ENCODE measurements around the gene SGMS1. TPM values are rescaled to one million over a fixed set of nuclear protein-coding genes. Genes with fewer than 3 reads are reported as not detected.
"Not testable (repeated sequence)": the region's sequence is repeated elsewhere in the genome, so short reads cannot be mapped to it uniquely, and the experiment has no call there.

Gene SGMS1
- total RNA-seq, 1 donor from 2014 or later = 14.2 TPM

GRCh38 chr10:50546287-50546686, 77.5 kb downstream of the SGMS1 start:
- peaks cover 27% of the 10 kb centered on the region for H3K4me1 Mint-ChIP-seq
- H3K4me3 Mint-ChIP-seq; H3K27ac Mint-ChIP-seq; H3K9me3 Mint-ChIP-seq; H3K27me3 Mint-ChIP-seq; DNase-seq; intact Hi-C loops (cut with micrococcal nuclease): not testable (repeated sequence)
- peaks cover 11% of the 10 kb centered on the region for H3K36me3 Mint-ChIP-seq (ENCODE audit: low read depth)

- Mint-ChIP-seq H3K4me1 (peaks cover 31% of the 10 kb centered on the region), H3K27me3 (no peaks in the 10 kb centered on the region), H3K9me3 (peaks cover 9% of the 10 kb centered on the region), H3K27ac (no peak overlapping the region), H3K36me3 (ENCODE audit: low read depth) (peaks cover 11% of the 10 kb centered on the region), H3K4me3 (no peak overlapping the region)
- intact Hi-C loops (cut with micrococcal nuclease) = no loop called here
- no peak for DNase-seq
Observed at GRCh38 chr10:50545846-50546245, 77.9 kb downstream of the SGMS1 start.

- peaks cover 13% of the 10 kb centered on the region for H3K9me3 Mint-ChIP-seq
- peak overlapping the region; percentile 69 for H3K27ac Mint-ChIP-seq
- H3K4me3 Mint-ChIP-seq = no peak overlapping the region
- H3K36me3 Mint-ChIP-seq (ENCODE audit: low read depth) = peaks cover 14% of the 10 kb centered on the region
- DNase-seq = no peak
- H3K4me1 Mint-ChIP-seq = peaks cover 40% of the 10 kb centered on the region
- intact Hi-C loops (cut with micrococcal nuclease) = no loop called here
- no peaks in the 10 kb centered on the region for H3K27me3 Mint-ChIP-seq
Observed at GRCh38 chr10:50544857-50545429, 78.8 kb downstream of the SGMS1 start.

GRCh38 chr10:50544095-50544856, 79.5 kb downstream of the SGMS1 start:
- peaks cover 13% of the 10 kb centered on the region for H3K9me3 Mint-ChIP-seq
- intact Hi-C loops (cut with micrococcal nuclease) = no loop called here
- peaks cover 45% of the 10 kb centered on the region for H3K4me1 Mint-ChIP-seq
- no peak overlapping the region for H3K4me3 Mint-ChIP-seq
- no peak for DNase-seq
- no peak overlapping the region for H3K27ac Mint-ChIP-seq
- peaks cover 14% of the 10 kb centered on the region for H3K36me3 Mint-ChIP-seq (ENCODE audit: low read depth)
- no peaks in the 10 kb centered on the region for H3K27me3 Mint-ChIP-seq

GRCh38 chr10:50542871-50543270, 80.9 kb downstream of the SGMS1 start:
- DNase-seq = no peak
- intact Hi-C loops (cut with micrococcal nuclease) = no loop called here
- peaks cover 56% of the 10 kb centered on the region for H3K4me1 Mint-ChIP-seq
- H3K4me3 Mint-ChIP-seq = no peak overlapping the region
- peaks cover 11% of the 10 kb centered on the region for H3K9me3 Mint-ChIP-seq
- no peak overlapping the region for H3K27ac Mint-ChIP-seq
- H3K27me3 Mint-ChIP-seq = no peaks in the 10 kb centered on the region
- H3K36me3 Mint-ChIP-seq (ENCODE audit: low read depth) = peaks cover 11% of the 10 kb centered on the region

GRCh38 chr10:50541921-50542320, 81.8 kb downstream of the SGMS1 start:
- Mint-ChIP-seq H3K4me3 (peak overlapping the region; percentile 6), H3K27ac (peak overlapping the region; percentile 87), H3K9me3 (peaks cover 5% of the 10 kb centered on the region), H3K36me3 (ENCODE audit: low read depth) (peaks cover 3% of the 10 kb centered on the region), H3K4me1 (peaks cover 62% of the 10 kb centered on the region), H3K27me3 (no peaks in the 10 kb centered on the region)
- no peak for DNase-seq
- intact Hi-C loops (cut with micrococcal nuclease) = loop anchor here (1.0 kb wide), 1 partner anchor 94 kb away; no protein-coding TSS in a partner anchor

- Mint-ChIP-seq H3K27ac (peak overlapping the region; percentile 87), H3K4me3 (no peak overlapping the region), H3K36me3 (ENCODE audit: low read depth) (peaks cover 3% of the 10 kb centered on the region), H3K4me1 (peaks cover 66% of the 10 kb centered on the region), H3K9me3 (peaks cover 5% of the 10 kb centered on the region), H3K27me3 (no peaks in the 10 kb centered on the region)
- DNase-seq = no peak
- intact Hi-C loops (cut with micrococcal nuclease) = loop anchor here (1.0 kb wide), 1 partner anchor 95 kb away; no protein-coding TSS in a partner anchor
Observed at GRCh38 chr10:50541317-50541716, 82.4 kb downstream of the SGMS1 start.

- peak overlapping the region; percentile 63 for H3K4me3 Mint-ChIP-seq
- no peaks in the 10 kb centered on the region for H3K27me3 Mint-ChIP-seq
- H3K4me1 Mint-ChIP-seq = peaks cover 70% of the 10 kb centered on the region
- no peak for DNase-seq
- H3K27ac Mint-ChIP-seq = peak overlapping the region; percentile 87
- intact Hi-C loops (cut with micrococcal nuclease) = loop anchor here (1.0 kb wide), 5 partner anchors 27 to 122 kb away; no protein-coding TSS in a partner anchor
- H3K9me3 Mint-ChIP-seq = peaks cover 8% of the 10 kb centered on the region
- peaks cover 5% of the 10 kb centered on the region for H3K36me3 Mint-ChIP-seq (ENCODE audit: low read depth)
Observed at GRCh38 chr10:50540826-50541122, 83.0 kb downstream of the SGMS1 start.

GRCh38 chr10:50540069-50540825, 83.5 kb downstream of the SGMS1 start:
- peak overlapping the region; percentile 63 for H3K4me3 Mint-ChIP-seq
- intact Hi-C loops (cut with micrococcal nuclease) = loop anchor here (1.0 kb wide), 4 partner anchors 27 to 122 kb away; no protein-coding TSS in a partner anchor
- peak overlapping the region; percentile 87 for H3K27ac Mint-ChIP-seq
- peaks cover 9% of the 10 kb centered on the region for H3K9me3 Mint-ChIP-seq
- peaks cover 5% of the 10 kb centered on the region for H3K36me3 Mint-ChIP-seq (ENCODE audit: low read depth)
- H3K27me3 Mint-ChIP-seq = no peaks in the 10 kb centered on the region
- peak; percentile 71 for DNase-seq
- peaks cover 72% of the 10 kb centered on the region for H3K4me1 Mint-ChIP-seq

GRCh38 chr10:50538555-50539398, 85.0 kb downstream of the SGMS1 start:
- no peaks in the 10 kb centered on the region for H3K27me3 Mint-ChIP-seq
- peak; percentile 61 for DNase-seq
- intact Hi-C loops (cut with micrococcal nuclease) = loop anchor here (1.0 to 10.0 kb wide), 4 partner anchors 11 to 1354 kb away; partner anchors contain the start of gene TMEM273
- peaks cover 9% of the 10 kb centered on the region for H3K9me3 Mint-ChIP-seq
- peaks cover 63% of the 10 kb centered on the region for H3K4me1 Mint-ChIP-seq
- H3K36me3 Mint-ChIP-seq (ENCODE audit: low read depth) = peaks cover 5% of the 10 kb centered on the region
- H3K27ac Mint-ChIP-seq = peak overlapping the region; percentile 88
- H3K4me3 Mint-ChIP-seq = peak overlapping the region; percentile 66

GRCh38 chr10:50536617-50537240, 87.0 kb downstream of the SGMS1 start:
- intact Hi-C loops (cut with micrococcal nuclease) = loop anchor here (10.0 kb wide), 1 partner anchor 1352 kb away; the partner anchor contains the start of gene TMEM273
- peaks cover 9% of the 10 kb centered on the region for H3K9me3 Mint-ChIP-seq
- no peaks in the 10 kb centered on the region for H3K27me3 Mint-ChIP-seq
- H3K36me3 Mint-ChIP-seq (ENCODE audit: low read depth) = peaks cover 5% of the 10 kb centered on the region
- peak; percentile 41 for DNase-seq
- no peak overlapping the region for H3K4me3 Mint-ChIP-seq
- peak overlapping the region; percentile 40 for H3K27ac Mint-ChIP-seq
- peaks cover 53% of the 10 kb centered on the region for H3K4me1 Mint-ChIP-seq

GRCh38 chr10:50534748-50535376, 88.9 kb downstream of the SGMS1 start:
- intact Hi-C loops (cut with micrococcal nuclease) = loop anchor here (10.0 kb wide), 1 partner anchor 1350 kb away; the partner anchor contains the start of gene TMEM273
- H3K27ac Mint-ChIP-seq = peak overlapping the region; percentile 43
- peaks cover 35% of the 10 kb centered on the region for H3K4me1 Mint-ChIP-seq
- not testable (repeated sequence) for DNase-seq; H3K36me3 Mint-ChIP-seq (ENCODE audit: low read depth); H3K9me3 Mint-ChIP-seq; H3K4me3 Mint-ChIP-seq; H3K27me3 Mint-ChIP-seq

Measured in activated CD4-positive, alpha-beta T cell treated with anti-CD3 and anti-CD28 coated beads, Interleukin-2, amount 10 ng/mL, durations not matched to agents 24 days and 14 days (primary cell).